ENCODE data around the gene CSF1. TPM values are rescaled to one million over a fixed set of nuclear protein-coding genes. Genes with fewer than 3 reads are reported as not detected.

The CSF1 gene
- total and polyA plus RNA-seq, 2 donors (not counting 3 experiments of a cell fraction or from before 2014, with no cell fraction given): 24.5 to 28.9 TPM

DNA sequence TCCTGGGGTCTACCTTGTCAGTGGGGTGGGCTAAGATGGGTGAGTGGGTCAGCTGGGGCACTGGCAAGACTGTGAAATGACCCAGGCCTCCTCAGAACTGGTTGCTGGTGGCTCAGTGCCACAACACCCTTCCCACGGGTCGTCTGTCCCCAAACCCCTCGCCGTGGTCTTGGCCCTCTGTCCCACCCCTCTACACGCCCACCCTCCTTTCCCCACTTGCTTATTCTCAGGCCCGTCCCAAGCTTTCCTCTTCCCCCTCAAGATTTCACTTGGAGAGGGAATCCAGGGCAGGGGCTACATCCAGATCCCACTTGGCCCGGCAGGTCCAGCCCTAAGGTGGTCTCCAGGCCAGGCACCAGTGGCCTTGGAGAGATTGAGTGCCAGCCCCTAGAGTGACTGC lies 16.7 kb downstream of the CSF1 start:
- H3K79me2 ChIP-seq (ENCODE audit: control insufficient read depth, insufficient read depth, low read length): no peaks in the 10 kb centered on the region
- no peak overlapping the region for H3K4me2 ChIP-seq (ENCODE audit: insufficient read depth, low read length)
- intact Hi-C loops (cut with micrococcal nuclease) (no loop called here), dilution Hi-C loops (cut with MboI; ENCODE audit: extremely low pct_ligation_motif_present, low sequenced_read_pairs) (no loop called here)
- CTCF ChIA-PET: interaction anchor here (0.7 to 1.4 kb wide), 3 partner anchors 57 to 145 kb away, joined by 3 to 5 read pairs (median 3); partner anchors contain the start of gene AHCYL1
- no peak for DNase-seq (ENCODE audit: low read depth, low spot score)
- H3K4me1 ChIP-seq (ENCODE audit: control insufficient read depth, extremely low read depth, insufficient read depth, low read length): peaks cover 3% of the 10 kb centered on the region
- FAIRE-seq: no peak
- POLR2A ChIA-PET: no interaction called here
- H3K27ac ChIP-seq (ENCODE audit: insufficient read depth, low read depth, low read length): no peak overlapping the region
- no peak overlapping the region for H3K9ac ChIP-seq (replicated peaks; ENCODE audit: extremely low read depth, insufficient read depth, low read length)
- no peak overlapping the region for H2AFZ ChIP-seq (ENCODE audit: low read depth, low read length)
- TF ChIP-seq POLR2AphosphoS5 (IDR thresholded peaks at IDR 0.05; ENCODE audit: insufficient read depth, low read depth, low read length) (no peak), JUN (IDR thresholded peaks at IDR 0.05; ENCODE audit: borderline replicate concordance, insufficient read depth, insufficient read length, low read depth) (no peak), FOS (IDR thresholded peaks at IDR 0.05; ENCODE audit: borderline replicate concordance, insufficient read depth, low read length) (no peak), GATA2 (IDR thresholded peaks at IDR 0.05; ENCODE audit: insufficient read depth, insufficient read length, low read depth, low read length) (no peak), POLR2A (IDR thresholded peaks at IDR 0.05; ENCODE audit: low read depth, low read length) (no peak), EZH2 (IDR thresholded peaks at IDR 0.05; ENCODE audit: borderline replicate concordance, low read depth, low read length, severe bottlenecking) (no peak), MYC (IDR thresholded peaks at IDR 0.05; ENCODE audit: low read depth, low read length) (no peak)
- TF ChIP-seq, protein P1, sequence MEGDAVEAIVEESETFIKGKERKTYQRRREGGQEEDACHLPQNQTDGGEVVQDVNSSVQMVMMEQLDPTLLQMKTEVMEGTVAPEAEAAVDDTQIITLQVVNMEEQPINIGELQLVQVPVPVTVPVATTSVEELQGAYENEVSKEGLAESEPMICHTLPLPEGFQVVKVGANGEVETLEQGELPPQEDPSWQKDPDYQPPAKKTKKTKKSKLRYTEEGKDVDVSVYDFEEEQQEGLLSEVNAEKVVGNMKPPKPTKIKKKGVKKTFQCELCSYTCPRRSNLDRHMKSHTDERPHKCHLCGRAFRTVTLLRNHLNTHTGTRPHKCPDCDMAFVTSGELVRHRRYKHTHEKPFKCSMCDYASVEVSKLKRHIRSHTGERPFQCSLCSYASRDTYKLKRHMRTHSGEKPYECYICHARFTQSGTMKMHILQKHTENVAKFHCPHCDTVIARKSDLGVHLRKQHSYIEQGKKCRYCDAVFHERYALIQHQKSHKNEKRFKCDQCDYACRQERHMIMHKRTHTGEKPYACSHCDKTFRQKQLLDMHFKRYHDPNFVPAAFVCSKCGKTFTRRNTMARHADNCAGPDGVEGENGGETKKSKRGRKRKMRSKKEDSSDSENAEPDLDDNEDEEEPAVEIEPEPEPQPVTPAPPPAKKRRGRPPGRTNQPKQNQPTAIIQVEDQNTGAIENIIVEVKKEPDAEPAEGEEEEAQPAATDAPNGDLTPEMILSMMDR (IDR thresholded peaks at IDR 0.05; ENCODE audit: extremely low read depth in 1 of 2, insufficient read depth in 1 of 2, low read depth in 1 of 2, low read length in 2 of 2): no peak
- TF ChIP-seq, protein P2, sequence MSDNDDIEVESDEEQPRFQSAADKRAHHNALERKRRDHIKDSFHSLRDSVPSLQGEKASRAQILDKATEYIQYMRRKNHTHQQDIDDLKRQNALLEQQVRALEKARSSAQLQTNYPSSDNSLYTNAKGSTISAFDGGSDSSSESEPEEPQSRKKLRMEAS (IDR thresholded peaks at IDR 0.05; ENCODE audit: insufficient read depth, insufficient read length): no peak
- no TSS peak for BruUV-seq (replicated peaks)
- peaks cover 2 to 46% of the 10 kb centered on the region in 2 experiments for H3K36me3 ChIP-seq (ENCODE audit: control insufficient read depth in 2 of 2, extremely low read depth in 1 of 2, insufficient read depth in 2 of 2, low read length in 2 of 2)
- no peaks in the 10 kb centered on the region for H3K27me3 ChIP-seq (ENCODE audit: control insufficient read depth in 2 of 2, insufficient read depth in 2 of 2, low read length in 2 of 2)
- no peaks in the 10 kb centered on the region for H4K20me1 ChIP-seq (replicated peaks; ENCODE audit: control insufficient read depth, extremely low read depth, insufficient read depth, low read length)
- H3K9me3 ChIP-seq (replicated peaks; ENCODE audit: control insufficient read depth, insufficient read depth, low read length): no peaks in the 10 kb centered on the region
- H3K9me1 ChIP-seq (replicated peaks; ENCODE audit: control insufficient read depth, extremely low read depth, insufficient read depth, low read length): no peaks in the 10 kb centered on the region
- H3K4me3 ChIP-seq (replicated peaks in 1 of 3; ENCODE audit: insufficient read depth in 1 of 3, low read depth in 1 of 3, low read length in 3 of 3): no peak overlapping the region
